Left cardiac atrium (tissue), 4 donors: ENCODE results near the gene SLC22A15. TPM values are rescaled to one million over a fixed set of nuclear protein-coding genes. Genes with fewer than 3 reads are reported as not detected.

Experiments
- ATAC-seq, 2 donors: fragments of 200-7000 bp; cut with Tn5 transposase; one replicate each; pipeline ENCODE4 v1.9.1; 2020; ENCODE audit warnings: mild to moderate bottlenecking in 2 of 2, moderate library complexity in 2 of 2
- DNase-seq: peaks from one replicate; pipeline ENCODE4 v3.0.0-alpha.2; 2020
- intact Hi-C, 2 donors: fragments of 100-400 bp; cut with DNase I; formaldehyde crosslinking; loops; one replicate each; pipeline versions ENCODE4 v1.14.1 to v1.15.1; 2022 to 2023
- total RNA-seq, 2 donors: library from RNA; stranded (reverse); fragmentation: NEBNext Ultra II Directional; extraction: Animal tissue kit (Norgen Biotek cat#: 25700); gene quantifications; one replicate each; pipeline ENCODE4 v1.2.1, GENCODE V29; 2021
- donor health status: DM: no; HTN: yes; CAD: no.
- donor health status: DM: no; HTN: yes; CAD: no; lungs with severe emphysema.
- donor health status: DM: yes; HTN: yes; CAD: no.
- donor health status: Dilated cardiomyopathy.

SLC22A15 gene
- total RNA-seq, 2 donors from 2014 or later = 7.8 to 8.3 TPM

GRCh38 chr1:116089870-116090269 lies 113.6 kb downstream of the SLC22A15 start:
- DNase-seq (no peak), ATAC-seq (no peak)
- intact Hi-C loops = no loop called here

GRCh38 chr1:116091083-116091482 lies 114.8 kb downstream of the SLC22A15 start:
- no peak for ATAC-seq
- intact Hi-C loops = no loop called here
- no peak for DNase-seq

GRCh38 chr1:116092752-116093489 lies 116.6 kb downstream of the SLC22A15 start:
- ATAC-seq (no peak), DNase-seq (no peak)
- intact Hi-C loops = no loop called here

GRCh38 chr1:116095027-116095426 lies 118.7 kb downstream of the SLC22A15 start:
- DNase-seq (no peak), ATAC-seq (no peak)
- intact Hi-C loops = no loop called here

- intact Hi-C loops = no loop called here
- no peak for ATAC-seq
Measured at GRCh38 chr1:116096013-116096618, 119.8 kb downstream of the SLC22A15 start.

GRCh38 chr1:116097626-116098025 lies 121.3 kb downstream of the SLC22A15 start:
- intact Hi-C loops = no loop called here
- no peak for ATAC-seq
- no peak for DNase-seq

More at GRCh38 chr1:116096013-116096618, 119.8 kb downstream of the SLC22A15 start:
- no peak for DNase-seq

- no peak for DNase-seq
- intact Hi-C loops = no loop called here
- ATAC-seq = no peak
Measured at GRCh38 chr1:116099379-116099778, 123.1 kb downstream of the SLC22A15 start.

GRCh38 chr1:116099919-116100318 lies 123.6 kb downstream of the SLC22A15 start:
- intact Hi-C loops = no loop called here
- ATAC-seq (no peak), DNase-seq (no peak)

- intact Hi-C loops = no loop called here
- ATAC-seq (no peak), DNase-seq (no peak)
Measured at GRCh38 chr1:116104667-116105066, 128.4 kb downstream of the SLC22A15 start.

- DNase-seq (no peak), ATAC-seq (no peak)
- intact Hi-C loops = no loop called here
Measured at GRCh38 chr1:116105996-116106395, 129.7 kb downstream of the SLC22A15 start.

- no peak for ATAC-seq
- no peak for DNase-seq
- intact Hi-C loops = no loop called here
Measured at GRCh38 chr1:116106646-116107045, 130.3 kb downstream of the SLC22A15 start.

GRCh38 chr1:116107371-116107770 lies 131.1 kb downstream of the SLC22A15 start:
- intact Hi-C loops = no loop called here
- no peak for ATAC-seq
- no peak for DNase-seq

GRCh38 chr1:116110567-116111523 lies 134.5 kb downstream of the SLC22A15 start, which contains the start of gene MAB21L3:
Gene MAB21L3 (plus strand): TSS chr1:116111399. CDS start chr1:116112616, 1,217 bp downstream.
- intact Hi-C loops = no loop called here
- DNase-seq (no peak), ATAC-seq (peak; percentile 17 to 61)

GRCh38 chr1:116111524-116112021 lies 135.3 kb downstream of the SLC22A15 start:
- DNase-seq = no peak
- intact Hi-C loops = no loop called here
- ATAC-seq = no peak

- ATAC-seq = no peak
- intact Hi-C loops = no loop called here
- DNase-seq = no peak
Measured at GRCh38 chr1:116112388-116113140, 136.3 kb downstream of the SLC22A15 start.

GRCh38 chr1:116113615-116114014 lies 137.3 kb downstream of the SLC22A15 start:
- ATAC-seq (peak in 1 of 2 donors; percentile 54), DNase-seq (peak; percentile 34)
- intact Hi-C loops = no loop called here

- intact Hi-C loops = no loop called here
- DNase-seq = no peak
- no peak for ATAC-seq
Measured at GRCh38 chr1:116115476-116116439, 139.4 kb downstream of the SLC22A15 start.

GRCh38 chr1:116118471-116118870 lies 142.2 kb downstream of the SLC22A15 start:
- intact Hi-C loops = no loop called here
- DNase-seq (no peak), ATAC-seq (no peak)
